ENCODE results near the gene ANO4. TPM values are rescaled to one million over a fixed set of nuclear protein-coding genes. Genes with fewer than 3 reads are reported as not detected.

Gene ANO4
- total RNA-seq, 4 donors from 2014 or later = 0.27 to 0.78 (median 0.48) TPM

- Histone ChIP-seq H3K27me3 (no peaks in the 10 kb centered on the region), H3K36me3 (no peaks in the 10 kb centered on the region), H3K4me1 (no peaks in the 10 kb centered on the region), H3K9me3 (no peaks in the 10 kb centered on the region), H3K27ac (no peak overlapping the region), H3K4me3 (replicated peaks in 1 of 3) (no peak overlapping the region)
- intact Hi-C loops (cut with DNase I) = no loop called here
- no peak for DNase-seq
- TF ChIP-seq, protein P1, sequence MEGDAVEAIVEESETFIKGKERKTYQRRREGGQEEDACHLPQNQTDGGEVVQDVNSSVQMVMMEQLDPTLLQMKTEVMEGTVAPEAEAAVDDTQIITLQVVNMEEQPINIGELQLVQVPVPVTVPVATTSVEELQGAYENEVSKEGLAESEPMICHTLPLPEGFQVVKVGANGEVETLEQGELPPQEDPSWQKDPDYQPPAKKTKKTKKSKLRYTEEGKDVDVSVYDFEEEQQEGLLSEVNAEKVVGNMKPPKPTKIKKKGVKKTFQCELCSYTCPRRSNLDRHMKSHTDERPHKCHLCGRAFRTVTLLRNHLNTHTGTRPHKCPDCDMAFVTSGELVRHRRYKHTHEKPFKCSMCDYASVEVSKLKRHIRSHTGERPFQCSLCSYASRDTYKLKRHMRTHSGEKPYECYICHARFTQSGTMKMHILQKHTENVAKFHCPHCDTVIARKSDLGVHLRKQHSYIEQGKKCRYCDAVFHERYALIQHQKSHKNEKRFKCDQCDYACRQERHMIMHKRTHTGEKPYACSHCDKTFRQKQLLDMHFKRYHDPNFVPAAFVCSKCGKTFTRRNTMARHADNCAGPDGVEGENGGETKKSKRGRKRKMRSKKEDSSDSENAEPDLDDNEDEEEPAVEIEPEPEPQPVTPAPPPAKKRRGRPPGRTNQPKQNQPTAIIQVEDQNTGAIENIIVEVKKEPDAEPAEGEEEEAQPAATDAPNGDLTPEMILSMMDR (IDR thresholded peaks at IDR 0.05) = no peak
- no peak for TF ChIP-seq POLR2A (IDR thresholded peaks at IDR 0.05)
- WGBS, 2 donors = 67 to 85% methylated on average over 3 of the region's 3 CpGs
These were observed 2.0 kb downstream of the ANO4 start for GRCh38 chr12:100796621-100797020.

- Histone ChIP-seq H3K9me3 (no peaks in the 10 kb centered on the region), H3K27ac (no peak overlapping the region), H3K36me3 (no peaks in the 10 kb centered on the region), H3K27me3 (no peaks in the 10 kb centered on the region), H3K4me1 (no peaks in the 10 kb centered on the region), H3K4me3 (replicated peaks in 1 of 3) (no peak overlapping the region)
- no peak for DNase-seq
- no peak for TF ChIP-seq POLR2A (IDR thresholded peaks at IDR 0.05)
- TF ChIP-seq, protein P1 (IDR thresholded peaks at IDR 0.05) = no peak
- intact Hi-C loops (cut with DNase I) = no loop called here
- WGBS, 2 donors = 58 to 65% methylated on average over 1 of the region's 1 CpG
These were observed 2.7 kb downstream of the ANO4 start for GRCh38 chr12:100797246-100797645.

GRCh38 chr12:100797786-100798185 lies 3.2 kb downstream of the ANO4 start:
- DNase-seq = no peak
- no peak for TF ChIP-seq POLR2A (IDR thresholded peaks at IDR 0.05)
- TF ChIP-seq, protein P1 (IDR thresholded peaks at IDR 0.05) = no peak
- no peaks in the 10 kb centered on the region for H3K4me1 ChIP-seq
- H3K9me3 ChIP-seq = no peaks in the 10 kb centered on the region
- no peaks in the 10 kb centered on the region for H3K27me3 ChIP-seq
- H3K27ac ChIP-seq = no peak overlapping the region
- no peaks in the 10 kb centered on the region for H3K36me3 ChIP-seq
- intact Hi-C loops (cut with DNase I) = no loop called here
- H3K4me3 ChIP-seq (replicated peaks in 1 of 3) = no peak overlapping the region

DNA sequence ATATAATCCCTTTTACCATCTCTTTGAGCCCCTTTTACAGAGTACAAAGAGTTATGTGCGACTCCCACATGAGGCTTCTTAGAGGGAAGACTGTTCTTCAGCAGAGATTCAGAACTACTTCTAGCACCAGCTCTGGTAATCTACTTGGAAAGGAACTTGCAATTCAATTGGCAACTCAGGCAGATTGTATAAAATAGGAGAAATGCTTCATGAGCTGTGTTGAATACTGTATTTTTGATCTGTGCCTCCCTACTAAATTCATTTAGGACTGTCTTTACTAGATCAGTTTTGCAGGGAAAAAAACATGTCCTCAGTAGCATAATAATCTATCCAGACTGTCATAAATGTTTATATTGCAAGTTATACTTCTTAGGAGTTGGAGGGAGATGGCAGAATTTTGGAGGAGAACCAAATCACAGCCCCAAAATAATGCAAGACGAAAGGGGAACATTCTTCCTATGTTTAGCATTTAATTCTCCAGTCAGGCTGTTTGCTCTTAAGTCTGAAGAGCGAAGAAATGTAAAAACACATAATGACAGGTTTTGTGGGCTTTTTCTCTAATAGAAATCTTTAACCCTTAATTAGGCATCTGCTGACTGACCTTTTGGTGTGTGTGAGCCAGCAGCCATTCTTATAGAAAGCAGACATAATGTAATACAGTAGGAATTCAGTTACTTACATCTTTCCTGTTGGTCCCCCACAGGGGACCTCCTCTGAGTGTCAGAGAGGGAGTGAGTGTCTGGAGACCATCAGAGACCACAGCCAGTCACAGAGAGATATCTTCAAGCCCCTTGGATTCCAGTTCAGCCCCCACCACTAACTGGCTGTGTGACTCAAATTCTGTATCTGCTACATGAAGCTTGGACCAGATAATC lies 3.9 kb downstream of the ANO4 start:
- H3K27me3 ChIP-seq = no peaks in the 10 kb centered on the region
- no peak overlapping the region for H3K4me3 ChIP-seq (replicated peaks in 1 of 3)
- H3K9me3 ChIP-seq = no peaks in the 10 kb centered on the region
- H3K27ac ChIP-seq = no peak overlapping the region
- WGBS, 2 donors = 65 to 68% methylated on average over 3 of the region's 3 CpGs
- intact Hi-C loops (cut with DNase I) = no loop called here
- no peak for DNase-seq
- TF ChIP-seq, protein P1 (IDR thresholded peaks at IDR 0.05) = no peak
- TF ChIP-seq POLR2A (IDR thresholded peaks at IDR 0.05) = no peak
- no peaks in the 10 kb centered on the region for H3K36me3 ChIP-seq
- H3K4me1 ChIP-seq = no peaks in the 10 kb centered on the region

DNA sequence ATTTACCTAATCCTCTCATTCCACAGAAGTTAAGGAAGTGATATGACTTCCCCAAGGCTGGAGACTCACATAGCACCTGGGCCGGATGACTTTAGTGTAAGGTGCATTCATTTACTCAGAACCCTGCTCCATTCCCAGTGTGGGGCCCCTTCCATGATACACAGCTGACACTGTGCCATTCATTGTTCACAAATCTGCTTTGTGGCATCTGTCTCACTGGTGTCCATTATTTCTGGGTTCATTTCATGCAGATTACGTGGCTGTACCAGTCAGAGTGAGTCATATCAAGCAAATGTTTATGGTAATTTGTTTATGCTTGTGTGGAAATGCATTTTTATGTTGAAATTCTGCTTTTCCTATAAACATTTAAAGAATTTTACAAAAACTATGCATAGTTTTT lies 5.2 kb downstream of the ANO4 start:
- Histone ChIP-seq H3K4me3 (replicated peaks in 1 of 3) (no peak overlapping the region), H3K27me3 (no peaks in the 10 kb centered on the region), H3K27ac (no peak overlapping the region), H3K4me1 (no peaks in the 10 kb centered on the region), H3K9me3 (no peaks in the 10 kb centered on the region), H3K36me3 (no peaks in the 10 kb centered on the region)
- TF ChIP-seq, protein P1 (IDR thresholded peaks at IDR 0.05) = no peak
- TF ChIP-seq POLR2A (IDR thresholded peaks at IDR 0.05) = no peak
- DNase-seq = no peak
- WGBS, 2 donors = 73 to 83% methylated on average over 2 of the region's 2 CpGs
- intact Hi-C loops (cut with DNase I) = no loop called here
